ENCODE data around the gene CAMK2G.

DNA sequence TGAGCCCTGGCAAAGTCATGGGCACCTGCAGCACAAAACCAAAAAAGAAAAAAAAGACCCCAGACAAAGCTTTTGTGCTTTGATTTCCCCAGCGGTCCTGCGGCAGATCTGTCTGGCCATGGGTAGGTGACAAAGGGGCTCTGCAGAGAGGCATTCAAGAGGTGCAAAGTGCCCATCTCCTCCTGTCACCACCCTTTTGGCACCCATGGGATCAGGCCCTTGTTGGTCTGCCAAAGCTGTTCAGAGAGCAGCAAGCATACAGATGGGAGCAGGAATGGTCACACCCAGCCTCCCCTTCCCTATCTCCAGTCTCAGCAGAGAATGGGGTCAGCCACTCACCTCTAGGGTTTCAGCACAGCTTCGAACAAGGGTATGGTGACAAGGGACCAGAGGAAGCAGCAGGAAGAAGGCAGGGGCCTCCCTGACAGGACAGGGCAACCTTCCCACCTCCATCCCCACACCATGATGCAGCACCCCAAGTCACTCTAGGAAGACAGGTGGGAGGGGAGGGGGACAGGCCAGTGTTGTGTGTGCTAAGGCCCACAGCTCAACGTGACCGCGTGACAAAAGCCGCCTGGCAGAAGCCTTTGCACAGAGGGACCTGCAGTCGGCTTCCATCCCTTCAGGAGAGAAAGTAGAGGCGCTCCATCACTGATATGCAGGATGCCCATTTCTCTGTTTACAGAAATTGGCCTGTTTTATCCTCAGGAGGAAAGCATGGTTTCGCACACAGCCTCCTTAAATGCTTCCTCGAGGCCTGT lies 6.3 kb downstream of the CAMK2G start:
- TF ChIP-seq, protein P1, sequence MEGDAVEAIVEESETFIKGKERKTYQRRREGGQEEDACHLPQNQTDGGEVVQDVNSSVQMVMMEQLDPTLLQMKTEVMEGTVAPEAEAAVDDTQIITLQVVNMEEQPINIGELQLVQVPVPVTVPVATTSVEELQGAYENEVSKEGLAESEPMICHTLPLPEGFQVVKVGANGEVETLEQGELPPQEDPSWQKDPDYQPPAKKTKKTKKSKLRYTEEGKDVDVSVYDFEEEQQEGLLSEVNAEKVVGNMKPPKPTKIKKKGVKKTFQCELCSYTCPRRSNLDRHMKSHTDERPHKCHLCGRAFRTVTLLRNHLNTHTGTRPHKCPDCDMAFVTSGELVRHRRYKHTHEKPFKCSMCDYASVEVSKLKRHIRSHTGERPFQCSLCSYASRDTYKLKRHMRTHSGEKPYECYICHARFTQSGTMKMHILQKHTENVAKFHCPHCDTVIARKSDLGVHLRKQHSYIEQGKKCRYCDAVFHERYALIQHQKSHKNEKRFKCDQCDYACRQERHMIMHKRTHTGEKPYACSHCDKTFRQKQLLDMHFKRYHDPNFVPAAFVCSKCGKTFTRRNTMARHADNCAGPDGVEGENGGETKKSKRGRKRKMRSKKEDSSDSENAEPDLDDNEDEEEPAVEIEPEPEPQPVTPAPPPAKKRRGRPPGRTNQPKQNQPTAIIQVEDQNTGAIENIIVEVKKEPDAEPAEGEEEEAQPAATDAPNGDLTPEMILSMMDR (conservative IDR thresholded peaks at IDR 0.05) = no peak
- TF ChIP-seq EZH2 (IDR thresholded peaks at IDR 0.05; ENCODE audit: low read depth) = no peak
